GM18858 (cell line): ENCODE measurements around the gene YLPM1.
A peak's percentile ranks its signal among the peaks of the same experiment; 100 is the strongest.

Source experiments
- ATAC-seq: cut with Tn5 transposase; IDR thresholded peaks from one replicate; pipeline ENCODE4 v1.9.1; 2021; ENCODE audit not compliant: unreplicated experiment

YLPM1 gene

GRCh38 chr14:74840603-74841030, 77.5 kb downstream of the YLPM1 start:
- peak; percentile 41 for ATAC-seq

DNA sequence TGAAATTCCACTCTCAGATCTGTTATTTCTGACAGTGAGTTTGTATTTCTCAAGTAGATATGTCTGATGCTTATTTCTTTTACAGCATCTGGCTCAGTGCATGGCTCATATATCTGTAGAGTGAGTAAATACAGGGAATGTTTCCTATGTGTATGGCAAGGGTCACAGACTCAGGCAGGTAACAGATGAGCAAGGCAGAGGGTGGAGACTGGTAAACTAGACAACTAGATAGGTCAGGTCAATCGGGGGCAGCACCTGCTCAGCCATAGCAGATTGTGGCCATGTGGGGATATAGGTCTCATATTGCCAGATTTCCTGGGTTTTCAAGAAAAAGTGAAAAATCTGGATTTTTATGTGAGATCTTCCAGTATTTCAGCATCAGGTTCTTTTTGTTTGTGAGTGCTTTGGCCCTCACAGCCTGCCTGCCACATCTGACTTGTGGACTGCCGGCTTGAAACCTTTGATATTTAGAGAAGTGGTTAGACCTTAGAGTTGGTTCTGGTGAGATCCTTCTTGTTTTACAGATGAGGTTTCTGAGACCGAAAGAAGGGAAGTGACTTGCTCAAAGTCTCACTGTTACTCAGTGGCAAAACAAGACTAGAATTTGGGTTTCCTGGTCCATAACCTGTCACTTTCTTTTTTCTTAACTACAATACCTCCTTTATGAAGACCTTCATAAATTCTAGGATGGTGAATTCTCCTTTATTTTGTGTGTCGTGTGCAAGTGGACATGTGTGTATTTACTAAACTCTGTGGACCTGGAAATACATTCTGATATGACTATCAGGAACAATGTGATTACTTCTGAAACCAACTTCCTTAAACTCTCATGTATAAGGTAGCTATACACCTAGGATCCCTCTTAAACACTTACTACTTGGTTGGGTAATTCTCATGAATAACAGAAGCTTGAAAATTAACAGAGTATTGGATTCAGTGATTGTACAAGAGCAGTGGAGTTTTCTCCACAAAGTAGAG, 78.4 kb downstream of the YLPM1 start:
- ATAC-seq, result peak; percentile 58

DNA sequence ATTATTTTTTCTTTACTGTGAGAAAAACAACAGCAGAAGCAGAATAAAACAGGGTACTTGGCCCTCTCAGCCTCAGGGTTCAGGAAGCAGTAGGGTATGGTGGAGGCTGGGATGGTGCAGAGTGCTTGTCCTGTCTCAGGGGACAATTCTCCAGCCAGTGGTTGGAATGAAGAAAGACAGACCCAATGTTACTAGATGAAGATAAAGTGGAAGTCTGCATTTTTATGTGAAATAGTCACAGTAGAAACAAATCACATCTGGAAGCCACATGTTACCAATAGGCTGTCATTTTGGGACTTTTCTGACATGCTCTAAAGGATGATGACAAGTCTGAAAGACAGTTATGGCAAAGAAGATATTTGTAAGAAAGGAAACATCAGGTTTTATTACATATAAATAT, 80.5 kb downstream of the YLPM1 start:
- no peak for ATAC-seq

DNA sequence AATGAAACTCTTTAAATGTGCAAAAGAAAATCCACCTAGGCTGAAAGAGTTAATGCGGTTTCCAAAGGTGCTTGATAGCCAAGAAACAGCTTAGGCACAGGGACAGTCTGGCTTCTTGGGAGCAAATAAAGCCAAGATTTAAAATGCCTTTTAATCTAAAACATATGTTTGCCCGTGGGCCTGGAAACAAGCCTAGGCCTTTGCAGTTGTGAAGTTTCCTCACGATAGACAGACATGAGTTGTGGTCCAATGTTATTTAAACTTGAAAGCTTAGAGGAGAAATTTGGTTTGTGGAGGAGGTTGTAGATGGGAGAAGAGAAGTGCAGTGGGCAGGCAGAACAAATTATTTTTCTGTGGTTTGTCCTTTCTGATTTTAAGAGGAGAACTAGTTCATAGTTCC, 83.1 kb downstream of the YLPM1 start:
- ATAC-seq, result no peak

GRCh38 chr14:74846968-74847665, 84.0 kb downstream of the YLPM1 start:
- no peak for ATAC-seq

DNA sequence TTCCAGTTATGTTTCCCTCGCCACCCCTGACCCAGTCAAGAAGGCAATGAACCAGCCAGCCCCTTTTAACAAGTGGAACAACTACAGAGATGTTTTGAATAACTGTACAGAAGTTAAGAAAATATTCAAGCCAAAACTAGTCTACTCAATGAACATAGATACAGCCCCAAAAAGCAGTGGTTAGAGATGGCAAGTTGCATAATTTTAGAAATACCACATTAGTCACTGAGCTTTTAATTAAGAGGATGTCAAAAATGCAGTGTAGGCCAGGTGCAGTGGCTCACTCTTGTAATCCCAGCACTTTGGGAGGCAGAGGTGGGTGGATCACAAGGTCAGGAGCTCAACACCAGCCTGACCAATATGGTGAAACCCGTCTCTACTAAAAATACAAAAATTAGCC, 85.7 kb downstream of the YLPM1 start:
- ATAC-seq, result no peak

GRCh38 chr14:74852922-74853530, 89.9 kb downstream of the YLPM1 start:
- no peak for ATAC-seq

GRCh38 chr14:74853581-74853980, 90.5 kb downstream of the YLPM1 start:
- no peak for ATAC-seq

DNA sequence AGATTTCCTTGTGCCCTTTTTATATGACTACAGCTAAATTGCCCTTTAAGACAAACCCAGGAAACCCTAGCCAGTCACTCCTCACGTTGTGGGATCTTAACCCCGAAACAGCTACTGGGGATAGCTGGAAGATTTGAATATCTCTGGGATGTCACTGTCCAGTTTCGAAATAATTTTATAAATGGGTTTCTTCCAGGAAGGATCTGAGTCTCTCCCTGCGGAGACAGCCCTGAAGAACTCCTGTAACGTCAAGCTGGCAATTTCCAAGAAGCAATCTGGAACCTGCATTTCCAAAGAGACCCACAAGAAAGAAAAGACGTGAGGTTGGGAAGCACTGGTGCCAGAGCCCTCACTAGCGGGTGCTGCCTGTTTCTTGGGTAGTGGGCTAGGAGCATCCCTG, 91.9 kb downstream of the YLPM1 start:
- ATAC-seq, result no peak

GRCh38 chr14:74855945-74856344, 92.8 kb downstream of the YLPM1 start:
- no peak for ATAC-seq

DNA sequence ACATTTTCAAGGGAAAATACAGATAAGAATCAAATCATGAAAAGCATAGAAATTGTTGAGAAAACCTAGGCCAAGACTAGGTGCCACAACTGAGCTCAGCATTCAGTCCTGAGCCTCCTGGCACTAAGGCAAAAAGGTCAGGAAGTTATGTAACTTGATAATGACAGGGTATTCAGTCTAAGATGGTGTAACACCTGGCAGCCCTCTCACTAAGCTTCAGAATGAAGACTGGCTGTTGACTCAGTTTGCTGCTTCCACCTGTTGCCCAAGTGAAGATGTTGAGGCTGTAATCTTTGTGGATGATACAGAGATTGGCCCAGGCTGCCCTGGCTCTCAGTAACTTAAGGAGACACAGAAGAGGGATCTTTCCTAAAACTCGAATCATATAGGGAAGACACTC, 93.2 kb downstream of the YLPM1 start:
- ATAC-seq, result no peak

GRCh38 chr14:74858022-74858421, 94.9 kb downstream of the YLPM1 start:
- no peak for ATAC-seq

- no peak for ATAC-seq
Measured at GRCh38 chr14:74859757-74860552, 96.8 kb downstream of the YLPM1 start.

GRCh38 chr14:74860899-74861733, 98.0 kb downstream of the YLPM1 start:
- no peak for ATAC-seq

DNA sequence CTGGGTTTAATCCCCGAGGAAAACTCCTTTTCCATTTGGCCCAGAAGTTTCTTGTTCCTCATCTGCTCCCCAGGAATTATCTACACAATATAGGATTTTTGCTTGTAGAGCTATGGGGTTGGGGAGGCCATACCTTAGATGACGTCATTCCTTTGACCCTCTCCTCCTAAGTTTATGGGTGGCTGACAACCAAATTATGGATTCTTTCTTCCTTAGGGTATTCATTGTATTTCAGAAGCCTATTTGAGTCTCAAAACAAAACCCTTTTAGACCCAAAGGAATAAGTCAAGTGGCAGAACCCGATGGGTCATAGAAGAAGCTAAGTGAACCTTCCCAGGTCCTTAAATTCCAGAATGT, 98.6 kb downstream of the YLPM1 start:
- ATAC-seq, result no peak

DNA sequence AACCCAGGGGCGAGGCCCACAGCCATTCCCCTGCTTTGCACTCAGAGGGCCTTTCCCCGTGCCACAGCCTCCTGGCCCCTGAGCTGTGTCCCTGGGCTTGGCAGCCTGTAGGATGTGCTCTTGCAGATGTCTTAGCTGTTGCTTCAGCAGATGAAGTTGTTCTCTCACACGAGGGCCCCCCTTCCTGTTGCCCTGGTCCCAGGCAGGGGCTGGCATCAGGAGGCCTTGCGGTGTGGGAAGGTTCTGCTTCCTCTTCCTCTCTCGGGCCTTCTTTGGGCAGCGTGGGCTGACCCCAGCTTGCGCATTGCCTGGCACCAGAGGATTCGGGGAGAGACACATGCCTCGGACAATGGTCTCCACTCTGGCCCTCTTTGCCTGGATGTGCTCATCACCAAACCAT, 100.2 kb downstream of the YLPM1 start:
- no peak for ATAC-seq

DNA sequence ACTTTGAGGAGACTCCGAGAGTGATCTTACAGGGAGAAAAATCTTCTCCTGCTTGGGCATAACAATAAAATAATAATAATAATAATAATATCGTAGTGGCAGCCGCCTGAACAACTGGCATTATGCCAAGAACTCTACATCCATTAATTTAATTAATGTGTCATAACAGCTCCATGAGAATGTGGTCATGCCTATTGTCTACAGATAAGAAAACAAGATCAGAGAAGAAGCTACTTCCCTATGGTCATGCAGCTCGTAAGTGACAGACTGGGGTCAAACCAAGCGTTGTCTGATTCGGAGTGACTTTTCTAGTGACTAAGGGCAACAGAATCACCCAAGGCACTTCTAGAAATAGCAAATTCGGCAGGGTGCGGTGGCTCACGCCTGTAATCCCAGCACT, 101.1 kb downstream of the YLPM1 start:
- ATAC-seq, result no peak

- no peak for ATAC-seq
Measured at GRCh38 chr14:74865156-74865555, 102.0 kb downstream of the YLPM1 start.

GRCh38 chr14:74866708-74867389, 103.7 kb downstream of the YLPM1 start:
- ATAC-seq, result no peak

GRCh38 chr14:74867673-74868072, 104.6 kb downstream of the YLPM1 start:
- ATAC-seq, result no peak
